HEK293T (cell line): ENCODE results near the gene CRTAC1.

Experiments
- CTCF ChIA-PET: fragments of 350-600 bp; formaldehyde crosslinking; extraction: SDS; loops from one replicate; lab custom pipeline; 2021; ENCODE audit warnings: antibody characterized with exemption, inconsistent platforms; lab: Yijun Ruan, JAX
- POLR2A ChIA-PET: fragments of 350-600 bp; formaldehyde crosslinking; extraction: SDS; loops from one replicate; lab custom pipeline; 2020; ENCODE audit warnings: antibody characterized with exemption, inconsistent platforms; lab: Yijun Ruan, JAX
- DNase-seq: peaks from one replicate; pipeline ENCODE4 v3.0.0; 2012; ENCODE audit warnings: mixed read lengths; ENCODE audit errors: extremely low spot score
- ARNT ChIP-seq: fragments of 450-650 bp; IDR thresholded peaks from 2 replicates; pipeline ENCODE4 v1.6.1; 2017; ENCODE audit warnings: mild to moderate bottlenecking
- BHLHE40 ChIP-seq: fragments of 450-650 bp; IDR thresholded peaks from 2 replicates; pipeline ENCODE4 v1.6.1; 2016; ENCODE audit warnings: mild to moderate bottlenecking, moderate library complexity, borderline replicate concordance
- CTBP1 ChIP-seq: fragments of 450-650 bp; IDR thresholded peaks from 2 replicates; pipeline ENCODE4 v1.6.1; 2016; ENCODE audit warnings: borderline replicate concordance
- ELF4 ChIP-seq: fragments of 450-650 bp; IDR thresholded peaks from 2 replicates; pipeline ENCODE4 v1.6.1; 2017; ENCODE audit warnings: antibody characterized with exemption
- FOXA1 ChIP-seq: fragments of 450-650 bp; IDR thresholded peaks from 2 replicates; pipeline ENCODE4 v1.6.1; 2016; ENCODE audit warnings: mild to moderate bottlenecking
- FOXK2 ChIP-seq: fragments of 450-650 bp; IDR thresholded peaks from 2 replicates; pipeline ENCODE4 v1.6.1; 2016; ENCODE audit warnings: mild to moderate bottlenecking
- FOXM1 ChIP-seq: fragments of 450-650 bp; IDR thresholded peaks from 2 replicates; pipeline ENCODE4 v1.6.1; 2017; ENCODE audit warnings: mild to moderate bottlenecking, borderline replicate concordance
- HDGF ChIP-seq: fragments of 450-650 bp; IDR thresholded peaks from 2 replicates; pipeline ENCODE4 v1.6.1; 2017; ENCODE audit warnings: antibody characterized with exemption, borderline replicate concordance
- L3MBTL2 ChIP-seq: fragments of 450-650 bp; conservative IDR thresholded peaks from 2 replicates; pipeline ENCODE4 v1.6.1; 2016; ENCODE audit warnings: mild to moderate bottlenecking
- LEF1 ChIP-seq: fragments of 450-650 bp; IDR thresholded peaks from 2 replicates; pipeline ENCODE4 v1.6.1; 2017; ENCODE audit warnings: mild to moderate bottlenecking, borderline replicate concordance
- NFRKB ChIP-seq: fragments of 450-650 bp; IDR thresholded peaks from 2 replicates; pipeline ENCODE4 v1.6.1; 2016; ENCODE audit warnings: mild to moderate bottlenecking, moderate library complexity
- PKNOX1 ChIP-seq: fragments of 450-650 bp; IDR thresholded peaks from 2 replicates; pipeline ENCODE4 v1.6.1; 2016
- SP1 ChIP-seq: fragments of 450-650 bp; IDR thresholded peaks from 2 replicates; pipeline ENCODE4 v1.6.1; 2017
- SUZ12 ChIP-seq: fragments of 450-650 bp; IDR thresholded peaks from 2 replicates; pipeline ENCODE4 v1.6.1; 2016; ENCODE audit warnings: mild to moderate bottlenecking
- TARDBP ChIP-seq: fragments of 450-650 bp; IDR thresholded peaks from 2 replicates; pipeline ENCODE4 v1.6.1; 2016
- ZNF384 ChIP-seq: fragments of 450-650 bp; IDR thresholded peaks from 2 replicates; pipeline ENCODE4 v1.6.1; 2016

Gene CRTAC1

DNA sequence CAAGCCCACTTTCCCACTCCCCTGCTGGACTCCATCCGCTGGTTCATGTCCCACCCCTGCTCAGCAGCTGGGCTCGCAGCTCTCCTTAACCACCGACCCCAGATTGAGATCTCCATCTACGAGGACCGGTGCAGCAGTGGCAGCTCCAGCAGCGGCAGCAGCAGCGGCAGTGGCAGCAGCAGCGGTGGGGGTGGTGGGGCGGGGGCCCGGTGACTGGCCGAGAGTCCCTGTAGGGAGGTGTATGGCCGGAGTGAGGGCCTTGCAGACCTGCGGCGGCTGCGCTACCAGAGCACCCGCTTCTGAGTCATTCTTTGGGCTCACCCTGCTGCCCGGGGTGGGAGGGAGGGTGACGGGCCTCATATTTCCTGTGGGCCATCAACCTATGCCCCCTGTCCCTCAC lies 164.9 kb downstream of the CRTAC1 start:
- POLR2A ChIA-PET, result no interaction called here
- TF ChIP-seq FOXM1 (no peak), SUZ12 (no peak), L3MBTL2 (no peak), TARDBP (no peak), ZNF384 (no peak), FOXK2 (no peak), BHLHE40 (no peak), CTBP1 (no peak), PKNOX1 (no peak), HDGF (no peak), SP1 (no peak), FOXA1 (no peak), NFRKB (no peak), LEF1 (no peak)

GRCh38 chr10:97863808-97864207 lies 166.6 kb downstream of the CRTAC1 start:
- TF ChIP-seq ELF4, result no peak
- TF ChIP-seq SP1, result no peak
- no peak for TF ChIP-seq FOXA1
- no peak for TF ChIP-seq SUZ12
- TF ChIP-seq TARDBP, result no peak
- TF ChIP-seq PKNOX1, result no peak
- no peak for TF ChIP-seq FOXM1
- TF ChIP-seq HDGF, result no peak
- no peak for TF ChIP-seq L3MBTL2
- no peak for TF ChIP-seq CTBP1
- TF ChIP-seq NFRKB, result no peak
- no peak for TF ChIP-seq FOXK2
- TF ChIP-seq ZNF384, result no peak
- TF ChIP-seq LEF1, result no peak
- no peak for TF ChIP-seq ARNT
- TF ChIP-seq BHLHE40, result no peak
- CTCF ChIA-PET, result interaction anchor here (0.6 kb wide), 1 partner anchor 97 kb away, joined by 3 read pairs; no protein-coding TSS in a partner anchor

More for the DNA sequence above, 164.9 kb downstream of the CRTAC1 start:
- CTCF ChIA-PET, result interaction anchor here (0.6 kb wide), 1 partner anchor 127 kb away, joined by 3 read pairs; no protein-coding TSS in a partner anchor
- no peak for DNase-seq

GRCh38 chr10:97861924-97862323 lies 168.5 kb downstream of the CRTAC1 start:
- ChIA-PET CTCF (no interaction called here), POLR2A (interaction anchor here (1.3 kb wide), 1 partner anchor 26 kb away, joined by 3 read pairs; no protein-coding TSS in a partner anchor)
- no peak for TF ChIP-seq PKNOX1
- no peak for TF ChIP-seq BHLHE40
- no peak for TF ChIP-seq LEF1
- TF ChIP-seq ZNF384, result no peak
- DNase-seq, result peak; percentile 43

More at GRCh38 chr10:97863808-97864207, 166.6 kb downstream of the CRTAC1 start:
- no peak for DNase-seq
- POLR2A ChIA-PET, result no interaction called here

GRCh38 chr10:97861097-97861750 lies 169.2 kb downstream of the CRTAC1 start:
- no peak for DNase-seq
- CTCF ChIA-PET, result interaction anchor here (0.9 kb wide), 1 partner anchor 8 kb away, joined by 5 read pairs; no protein-coding TSS in a partner anchor

GRCh38 chr10:97858001-97858439 lies 172.4 kb downstream of the CRTAC1 start:
- DNase-seq, result no peak
- ChIA-PET CTCF (no interaction called here), POLR2A (no interaction called here)
- no peak for TF ChIP-seq L3MBTL2
- TF ChIP-seq FOXM1, result no peak
- TF ChIP-seq ARNT, result no peak
- no peak for TF ChIP-seq FOXA1
- no peak for TF ChIP-seq PKNOX1
- TF ChIP-seq NFRKB, result no peak
- TF ChIP-seq ELF4, result no peak
- TF ChIP-seq BHLHE40, result no peak
- no peak for TF ChIP-seq LEF1
- no peak for TF ChIP-seq SUZ12
- no peak for TF ChIP-seq HDGF
- no peak for TF ChIP-seq ZNF384
- no peak for TF ChIP-seq TARDBP
- TF ChIP-seq CTBP1, result no peak
- no peak for TF ChIP-seq FOXK2
- TF ChIP-seq SP1, result no peak

More at GRCh38 chr10:97861097-97861750, 169.2 kb downstream of the CRTAC1 start:
- TF ChIP-seq SP1 (no peak), BHLHE40 (no peak), FOXA1 (no peak), LEF1 (no peak), HDGF (no peak), L3MBTL2 (no peak), CTBP1 (no peak), ARNT (no peak)
- POLR2A ChIA-PET, result interaction anchor here (1.0 to 1.3 kb wide), 2 partner anchors 8 to 27 kb away, joined by 3 read pairs; no protein-coding TSS in a partner anchor
